Spleen (tissue), 11 donors: Measurements from ENCODE around the gene ADAMTS3. TPM values are rescaled to one million over a fixed set of nuclear protein-coding genes. Genes with fewer than 3 reads are reported as not detected.
"Not testable (repeated sequence)": the region's sequence is repeated elsewhere in the genome, so short reads cannot be mapped to it uniquely, and the experiment has no call there.

ENCODE experiments used
- DNase-seq: peaks from one replicate; pipeline ENCODE4 v3.0.0-alpha.2; 2020
- H3K27ac ChIP-seq, 8 donors: fragments of 200-600 bp; sonication (generic) in 7 of 8; 1 replicate in 4 of 8; 2 replicates in 4 of 8; pipeline versions ENCODE4 v1.5.0 to v1.8.0; 2016 to 2021; ENCODE audit warnings: inconsistent platforms in 4 of 8, mild to moderate bottlenecking in 4 of 8, moderate library complexity in 1 of 8
- H3K27me3 ChIP-seq, 7 donors: fragments of 200-600 bp; sonication (generic) in 6 of 7; replicated peaks in 1 of 7; 1 replicate in 4 of 7; 2 replicates in 3 of 7; pipeline versions ENCODE4 v1.5.0 to v1.8.0; 2016 to 2021; ENCODE audit warnings: inconsistent platforms in 3 of 7, mild to moderate bottlenecking in 1 of 7
- H3K36me3 ChIP-seq, 6 donors: fragments of 200-600 bp; sonication (generic) in 5 of 6; 1 replicate in 4 of 6; 2 replicates in 2 of 6; pipeline versions ENCODE4 v1.5.0 to v1.8.0; 2016 to 2021; ENCODE audit warnings: inconsistent platforms in 2 of 6
- H3K4me1 ChIP-seq, 6 donors: fragments of 200-600 bp; sonication (generic) in 5 of 6; 1 replicate in 3 of 6; 2 replicates in 3 of 6; pipeline versions ENCODE4 v1.5.0 to v1.8.0; 2016 to 2021; ENCODE audit warnings: inconsistent platforms in 3 of 6
- H3K4me3 ChIP-seq, 8 donors: fragments of 200-600 bp; sonication (generic) in 7 of 8; 1 replicate in 4 of 8; 2 replicates in 4 of 8; pipeline versions ENCODE4 v1.5.0 to v1.8.0; 2016 to 2021; ENCODE audit warnings: inconsistent platforms in 4 of 8, mild to moderate bottlenecking in 4 of 8, moderate library complexity in 2 of 8
- H3K9me3 ChIP-seq, 8 donors: fragments of 200-600 bp; sonication (generic) in 7 of 8; 1 replicate in 4 of 8; 2 replicates in 4 of 8; pipeline versions ENCODE4 v1.5.0 to v1.8.0; 2016 to 2021; ENCODE audit warnings: inconsistent platforms in 4 of 8
- POLR2A ChIP-seq, 3 donors: fragments of 450-650 bp; IDR thresholded peaks; one replicate each; pipeline ENCODE4 v1.5.1; 2017; ENCODE audit warnings: antibody characterized with exemption in 3 of 3, mild to moderate bottlenecking in 1 of 3
- POLR2AphosphoS5 ChIP-seq, 3 donors: sonication (generic); formaldehyde crosslinking; IDR thresholded peaks; one replicate each; pipeline ENCODE4 v1.5.1; 2017; ENCODE audit warnings: antibody characterized with exemption in 3 of 3
- WGBS, 5 donors: extraction: QIAGEN DNeasy Blood & Tissue Kit in 3 of 5; methylation state at CpG; one replicate each; pipeline versions ENCODE4 v1.1.5 to v1.1.7; 2013 to 2018; 5-methylcytosine and 5-hydroxymethylcytosine counted together
- intact Hi-C: fragments of 100-400 bp; cut with DNase I; formaldehyde crosslinking; loops from one replicate; pipeline ENCODE4 v1.15.0; 2023; ENCODE audit warnings: low total_unique reads
- polyA plus RNA-seq, 3 donors: library from polyadenylated mRNA; stranded (reverse); fragments of 200-250 nt; gene quantifications; one replicate each; pipeline ENCODE4 v1.2.1, GENCODE V29; 2013
- total RNA-seq, 7 donors: library from RNA; depleted of rRNA in 3 of 7; stranded (reverse); fragments of >200 nt in 3 of 7; fragmentation: NEBNext Ultra II Directional in 4 of 7; extraction: Animal tissue kit (Norgen Biotek cat#: 25700) in 4 of 7; gene quantifications; one replicate each; pipeline versions ENCODE4 v1.1.0 to v1.2.1, GENCODE V29; 2016 to 2021
- TF ChIP-seq, protein P1 (sequence below), 11 experiments: fragments of 200-600 bp in 7 of 11; fragments of 450-650 bp in 4 of 11; sonication (generic) in 4 of 11; IDR thresholded peaks in 8 of 11; conservative IDR thresholded peaks in 3 of 11; 1 replicate in 7 of 11; 2 replicates in 4 of 11; pipeline versions ENCODE4 v1.4.0 to v1.8.0; 2016 to 2021; ENCODE audit warnings: antibody characterized with exemption in 11 of 11, inconsistent platforms in 4 of 11, mild to moderate bottlenecking in 1 of 11
- donor health status: healthy with polysubstance abuse.
- donor health status: DM: no; HTN: no; CAD: no; lungs with moderate emphysema.
- donor health status: DM: no; HTN: no; CAD: no.
- donor health status: Bipolar disorder and iron deficiency.
- donor health status: healthy.
- donor health status: DM: no; HTN: no; CAD: no.
- donor health status: DM: yes; HTN: yes; CAD: no.

ADAMTS3 gene
- total and polyA plus RNA-seq, 10 donors, result 0.15 to 2.6 (median 0.66) TPM

DNA sequence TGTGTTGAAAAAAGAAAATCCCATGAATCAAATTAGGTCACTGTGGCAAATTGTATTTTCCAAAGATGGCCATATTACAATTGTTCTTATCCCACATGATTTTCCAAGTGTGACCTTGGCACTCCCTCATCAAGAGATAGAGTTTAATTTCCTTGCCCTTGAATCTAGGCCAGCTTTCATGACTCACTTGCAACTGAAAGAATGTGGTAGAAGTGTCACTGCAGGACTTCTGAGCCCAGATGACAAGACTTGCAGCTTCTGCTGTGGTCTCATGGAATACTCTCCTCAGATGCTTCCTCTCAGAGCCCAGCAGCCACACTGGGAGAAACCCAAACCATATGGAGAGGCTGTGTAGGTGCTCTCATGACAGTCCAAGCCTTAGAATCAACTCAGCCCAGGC is 139.0 kb downstream of the ADAMTS3 start:
- no peak overlapping the region for H3K27ac ChIP-seq
- intact Hi-C loops, result no loop called here
- no peak for DNase-seq
- no peaks in the 10 kb centered on the region for H3K4me1 ChIP-seq
- no peaks in the 10 kb centered on the region for H3K9me3 ChIP-seq
- H3K27me3 ChIP-seq, result no peaks in the 10 kb centered on the region
- no peak overlapping the region for H3K4me3 ChIP-seq
- TF ChIP-seq, protein P1, sequence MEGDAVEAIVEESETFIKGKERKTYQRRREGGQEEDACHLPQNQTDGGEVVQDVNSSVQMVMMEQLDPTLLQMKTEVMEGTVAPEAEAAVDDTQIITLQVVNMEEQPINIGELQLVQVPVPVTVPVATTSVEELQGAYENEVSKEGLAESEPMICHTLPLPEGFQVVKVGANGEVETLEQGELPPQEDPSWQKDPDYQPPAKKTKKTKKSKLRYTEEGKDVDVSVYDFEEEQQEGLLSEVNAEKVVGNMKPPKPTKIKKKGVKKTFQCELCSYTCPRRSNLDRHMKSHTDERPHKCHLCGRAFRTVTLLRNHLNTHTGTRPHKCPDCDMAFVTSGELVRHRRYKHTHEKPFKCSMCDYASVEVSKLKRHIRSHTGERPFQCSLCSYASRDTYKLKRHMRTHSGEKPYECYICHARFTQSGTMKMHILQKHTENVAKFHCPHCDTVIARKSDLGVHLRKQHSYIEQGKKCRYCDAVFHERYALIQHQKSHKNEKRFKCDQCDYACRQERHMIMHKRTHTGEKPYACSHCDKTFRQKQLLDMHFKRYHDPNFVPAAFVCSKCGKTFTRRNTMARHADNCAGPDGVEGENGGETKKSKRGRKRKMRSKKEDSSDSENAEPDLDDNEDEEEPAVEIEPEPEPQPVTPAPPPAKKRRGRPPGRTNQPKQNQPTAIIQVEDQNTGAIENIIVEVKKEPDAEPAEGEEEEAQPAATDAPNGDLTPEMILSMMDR (IDR thresholded peaks at IDR 0.05 in 8 of 11, conservative IDR thresholded peaks at IDR 0.05 in 3 of 11), result no peak
- TF ChIP-seq POLR2AphosphoS5 (IDR thresholded peaks at IDR 0.05) (no peak), POLR2A (IDR thresholded peaks at IDR 0.05) (no peak)
- no peaks in the 10 kb centered on the region for H3K36me3 ChIP-seq

DNA sequence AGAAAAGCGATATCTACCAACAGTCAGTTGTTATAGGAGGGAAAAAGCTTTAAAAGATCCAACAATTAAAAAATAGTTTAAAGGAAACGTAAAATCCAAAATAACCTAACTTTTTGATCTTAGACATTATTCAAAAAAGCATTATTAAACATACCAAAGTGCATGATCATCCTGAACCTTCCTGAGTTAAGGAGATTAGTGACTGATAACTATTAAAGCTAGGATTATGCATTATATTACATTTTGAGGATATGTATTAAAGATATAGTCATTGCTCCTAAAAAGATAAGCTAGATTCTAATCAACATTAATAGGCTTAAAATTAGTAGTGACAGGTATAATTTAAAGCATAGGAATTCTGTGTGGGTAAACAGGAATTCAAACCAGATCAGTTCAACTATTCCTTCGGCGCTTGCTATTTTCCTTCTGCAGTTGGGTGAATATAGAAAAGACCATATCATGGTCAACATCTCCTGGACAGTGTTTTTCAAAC is 139.6 kb downstream of the ADAMTS3 start:
- Histone ChIP-seq H3K4me1 (no peaks in the 10 kb centered on the region), H3K4me3 (no peak overlapping the region), H3K27me3 (no peaks in the 10 kb centered on the region), H3K27ac (no peak overlapping the region), H3K36me3 (no peaks in the 10 kb centered on the region), H3K9me3 (no peaks in the 10 kb centered on the region)
- 85 to 94% (median 88%) methylated on average over 4 of the region's 4 CpGs for WGBS, 5 donors
- no peak for DNase-seq
- no peak for TF ChIP-seq POLR2A (IDR thresholded peaks at IDR 0.05)
- TF ChIP-seq, protein P1 (IDR thresholded peaks at IDR 0.05 in 8 of 11, conservative IDR thresholded peaks at IDR 0.05 in 3 of 11), result no peak
- no peak for TF ChIP-seq POLR2AphosphoS5 (IDR thresholded peaks at IDR 0.05)
- intact Hi-C loops, result no loop called here

DNA sequence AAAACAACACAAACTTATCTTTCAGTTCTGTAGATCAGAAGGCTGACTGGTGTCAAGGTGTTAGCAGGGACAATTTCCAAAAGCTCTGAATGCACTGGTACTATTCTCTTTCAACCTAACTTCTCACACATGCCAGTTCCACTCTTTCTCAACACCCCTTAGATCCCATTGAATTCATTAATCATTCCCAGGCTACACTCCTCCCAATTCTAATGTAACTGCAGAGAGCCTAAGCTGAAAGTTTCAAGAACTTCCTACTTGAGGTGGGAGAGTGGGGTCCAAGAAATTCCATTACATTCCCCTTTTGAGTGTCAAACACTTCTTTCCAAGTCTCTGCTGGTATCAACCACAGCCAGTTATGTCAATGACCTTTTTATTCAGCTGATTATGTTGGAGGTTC is 142.0 kb downstream of the ADAMTS3 start:
- no peaks in the 10 kb centered on the region for H3K9me3 ChIP-seq
- H3K4me1 ChIP-seq, result no peaks in the 10 kb centered on the region
- TF ChIP-seq, protein P1 (IDR thresholded peaks at IDR 0.05 in 8 of 11, conservative IDR thresholded peaks at IDR 0.05 in 3 of 11), result no peak
- TF ChIP-seq POLR2A (IDR thresholded peaks at IDR 0.05) (no peak), POLR2AphosphoS5 (IDR thresholded peaks at IDR 0.05) (no peak)
- no peak for DNase-seq
- intact Hi-C loops, result no loop called here
- no peak overlapping the region for H3K4me3 ChIP-seq
- no peaks in the 10 kb centered on the region for H3K27me3 ChIP-seq
- no peak overlapping the region for H3K27ac ChIP-seq
- no peaks in the 10 kb centered on the region for H3K36me3 ChIP-seq

DNA sequence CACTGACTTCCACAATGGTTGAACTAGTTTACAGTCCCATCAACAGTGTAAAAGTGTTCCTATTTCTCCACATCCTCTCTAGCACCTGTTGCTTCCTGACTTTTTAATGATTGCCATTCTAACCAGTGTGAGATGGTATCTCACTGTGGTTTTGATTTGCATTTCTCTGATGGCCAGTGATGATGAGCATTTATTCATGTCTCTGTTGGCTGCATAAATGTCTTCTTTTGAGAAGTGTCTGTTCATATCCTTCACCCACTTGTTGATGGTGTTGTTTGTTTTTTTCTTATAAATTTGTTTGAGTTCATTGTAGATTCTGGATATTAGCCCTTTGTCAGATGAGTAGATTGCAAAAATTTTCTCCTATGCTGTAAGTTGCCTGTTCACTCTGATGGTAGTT is 143.1 kb downstream of the ADAMTS3 start:
- H3K9me3 ChIP-seq, H3K27ac ChIP-seq, H3K4me3 ChIP-seq, H3K36me3 ChIP-seq, H3K4me1 ChIP-seq, intact Hi-C loops, H3K27me3 ChIP-seq, DNase-seq: not testable (repeated sequence)

DNA sequence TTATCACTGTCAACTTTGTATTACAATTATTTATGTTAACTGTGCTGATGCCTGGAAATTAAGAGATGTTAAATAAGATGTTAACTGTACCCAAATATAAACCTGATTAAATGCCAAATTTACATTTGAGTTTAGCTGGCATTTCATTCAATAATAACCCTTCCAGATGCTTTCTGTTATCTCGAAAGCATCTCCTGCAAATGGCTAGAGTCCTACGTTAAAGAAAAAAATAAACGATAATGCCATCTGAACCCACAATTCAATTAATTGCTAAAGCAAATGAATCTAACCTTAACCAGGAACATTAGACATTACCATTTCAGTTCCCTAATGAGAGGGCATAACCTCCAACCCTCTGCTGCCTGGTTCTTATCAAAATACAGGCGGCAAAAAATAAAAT is 145.0 kb downstream of the ADAMTS3 start:
- H3K4me1 ChIP-seq, result no peaks in the 10 kb centered on the region
- no peaks in the 10 kb centered on the region for H3K9me3 ChIP-seq
- no peak overlapping the region for H3K4me3 ChIP-seq
- no peak for DNase-seq
- no peak overlapping the region for H3K27ac ChIP-seq
- TF ChIP-seq POLR2A (IDR thresholded peaks at IDR 0.05) (no peak), POLR2AphosphoS5 (IDR thresholded peaks at IDR 0.05) (no peak)
- TF ChIP-seq, protein P1 (IDR thresholded peaks at IDR 0.05 in 8 of 11, conservative IDR thresholded peaks at IDR 0.05 in 3 of 11), result no peak
- intact Hi-C loops, result no loop called here
- H3K36me3 ChIP-seq, result no peaks in the 10 kb centered on the region
- peaks cover 0 to 4% (median 0%) of the 10 kb centered on the region in 7 donors for H3K27me3 ChIP-seq
- WGBS, 5 donors, result 69 to 90% (median 76%) methylated on average over 4 of the region's 4 CpGs
